Stimulated activated CD8-positive, alpha-beta memory T cell treated with anti-CD3 and anti-CD28 coated beads, Interleukin-7, amount 100 ng/mL, for 4 hours (primary cell): ENCODE results near the gene CEMIP2.

ENCODE experiments used
- DNase-seq, 2 donors: peaks; one replicate each; pipeline ENCODE4 v3.0.0-alpha.2; 2020; ENCODE audit warnings: low read depth in 2 of 2

The CEMIP2 gene

GRCh38 chr9:71748280-71748743 lies 20.0 kb downstream of the CEMIP2 start:
- no peak for DNase-seq

DNA sequence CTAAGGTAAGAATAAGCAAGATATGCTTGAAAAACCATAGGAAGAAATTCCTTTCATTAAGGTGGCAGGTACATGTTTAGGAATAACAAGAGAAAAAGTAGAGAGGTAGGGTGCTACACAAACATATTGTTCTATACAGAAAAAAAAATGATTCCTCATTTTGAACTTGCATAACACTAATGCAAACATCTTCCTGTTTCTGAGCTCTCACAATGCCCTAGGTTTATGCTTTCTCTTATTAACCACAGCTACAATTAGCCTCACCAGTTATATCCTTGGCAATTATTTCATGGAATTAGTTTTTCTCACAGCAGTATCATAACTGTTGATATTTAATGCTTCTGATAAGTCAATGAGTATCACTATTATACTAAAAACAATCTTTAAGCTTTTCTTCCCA lies 20.7 kb downstream of the CEMIP2 start:
- no peak for DNase-seq

DNA sequence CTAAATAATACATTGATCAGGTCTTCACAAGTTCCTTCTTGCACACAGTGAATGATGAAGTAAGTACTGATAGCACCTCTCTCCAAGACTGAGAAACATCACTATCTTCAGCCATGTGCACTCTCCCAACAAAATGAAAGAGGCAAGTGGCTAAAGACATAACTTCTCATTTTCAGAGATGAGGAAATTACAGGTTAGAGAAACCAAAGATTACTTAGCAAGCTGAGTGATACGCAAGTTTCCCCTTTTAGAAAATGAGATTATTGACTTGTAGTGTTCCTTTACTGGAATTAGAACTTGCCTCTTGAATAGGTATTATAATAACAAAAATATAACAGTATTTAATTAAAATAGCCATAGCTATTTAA lies 21.6 kb downstream of the CEMIP2 start:
- no peak for DNase-seq

GRCh38 chr9:71746023-71746757 lies 22.1 kb downstream of the CEMIP2 start:
- DNase-seq = no peak

DNA sequence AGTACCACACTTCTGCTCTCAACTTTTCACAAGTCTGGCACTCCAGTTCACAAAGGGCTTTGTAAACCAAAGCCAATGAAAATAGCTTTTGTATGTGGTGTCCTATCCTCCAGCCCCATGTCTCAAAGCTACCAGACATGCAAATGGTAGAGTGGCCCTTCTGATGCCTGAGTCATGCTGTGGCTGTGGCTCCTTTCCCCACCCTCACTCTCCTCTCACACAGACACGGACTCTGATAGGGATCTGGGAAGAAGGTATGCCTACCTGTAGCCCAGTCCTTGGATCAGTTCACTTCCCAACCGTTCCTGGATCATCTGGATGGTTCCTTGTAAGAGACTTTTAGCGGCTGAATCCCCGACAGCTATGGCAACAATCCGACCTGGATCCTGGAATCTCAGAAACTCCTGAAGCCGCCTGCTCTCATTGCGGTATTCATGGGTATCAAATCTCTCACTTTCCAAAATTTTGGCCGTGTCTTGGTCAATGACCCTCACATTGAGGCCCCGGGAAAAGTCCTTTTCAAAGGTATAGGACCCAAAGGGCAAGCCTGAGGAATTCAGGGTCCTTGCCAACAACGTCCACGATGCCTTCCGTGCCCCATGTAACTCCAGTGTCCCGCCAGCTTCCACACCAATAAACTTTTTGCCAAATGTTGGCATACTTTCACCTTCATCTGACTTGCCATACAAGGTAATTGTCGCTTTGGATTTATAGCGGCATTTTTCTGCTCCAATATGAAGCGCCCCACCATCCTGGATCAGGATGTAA lies 23.4 kb downstream of the CEMIP2 start:
- DNase-seq = no peak

- no peak for DNase-seq
These were observed 24.4 kb downstream of the CEMIP2 start for GRCh38 chr9:71743882-71744281.

GRCh38 chr9:71743217-71743705 lies 25.1 kb downstream of the CEMIP2 start:
- no peak for DNase-seq

DNA sequence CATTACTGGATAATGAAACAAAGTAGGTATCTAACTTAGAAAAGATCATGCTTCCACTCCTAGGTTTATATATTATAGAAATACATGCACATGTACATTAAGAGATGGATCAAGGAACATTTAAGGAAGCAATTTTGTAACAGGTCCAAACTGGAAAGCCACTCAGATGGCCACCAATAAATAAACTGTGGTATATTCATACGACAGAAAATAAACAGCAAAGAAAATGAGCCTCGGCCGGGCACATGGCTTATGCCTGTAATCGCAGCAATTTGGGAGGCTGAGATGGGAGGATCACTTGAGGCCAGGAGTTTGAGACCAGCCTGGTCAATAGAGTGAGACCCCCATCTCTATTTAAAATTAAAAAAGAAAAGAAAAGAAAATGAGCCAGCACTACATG lies 25.6 kb downstream of the CEMIP2 start:
- DNase-seq = no peak

GRCh38 chr9:71741926-71742648 lies 26.2 kb downstream of the CEMIP2 start:
- no peak for DNase-seq

GRCh38 chr9:71740199-71740598 lies 28.1 kb downstream of the CEMIP2 start:
- no peak for DNase-seq

DNA sequence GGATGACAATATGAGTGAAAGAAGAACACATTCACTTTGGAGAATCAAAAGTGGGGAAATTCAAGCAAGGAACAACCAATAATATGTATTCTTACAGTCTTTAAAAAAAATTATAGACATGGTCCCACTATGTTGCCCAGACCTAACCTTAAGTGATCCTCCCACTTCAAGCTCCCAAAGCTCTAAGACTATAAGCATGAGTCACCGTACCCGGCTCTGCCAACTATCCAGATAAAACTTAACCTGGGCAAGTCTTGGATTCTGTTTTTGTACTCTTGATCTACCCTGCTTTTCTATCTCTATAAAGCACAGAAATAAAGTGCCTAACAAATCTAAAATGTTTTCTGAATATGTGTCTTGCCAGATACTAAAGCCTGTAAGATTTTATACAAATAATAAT lies 30.9 kb downstream of the CEMIP2 start:
- DNase-seq = no peak

- DNase-seq = no peak
These were observed 32.1 kb downstream of the CEMIP2 start for GRCh38 chr9:71736236-71736635.

DNA sequence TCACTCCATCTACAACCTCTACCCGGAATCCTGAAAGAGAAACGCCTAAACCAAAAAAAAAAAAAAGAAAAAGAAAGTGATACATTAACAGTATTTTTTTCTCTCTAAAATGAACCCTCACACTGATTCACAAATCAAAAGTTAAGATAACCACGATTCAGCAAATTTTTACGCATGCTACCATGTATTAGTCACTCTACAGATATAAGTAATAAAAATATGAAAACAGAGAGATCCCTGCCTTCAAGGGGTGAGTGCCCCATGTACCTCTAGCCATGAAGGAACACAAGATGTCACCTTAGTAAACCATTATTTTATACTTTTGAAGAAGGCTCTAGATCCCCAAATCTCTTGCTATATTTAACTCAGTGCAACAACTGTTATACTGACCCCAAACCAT lies 33.4 kb downstream of the CEMIP2 start:
- no peak for DNase-seq

- DNase-seq = no peak
These were observed 35.1 kb downstream of the CEMIP2 start for GRCh38 chr9:71733176-71733575.

DNA sequence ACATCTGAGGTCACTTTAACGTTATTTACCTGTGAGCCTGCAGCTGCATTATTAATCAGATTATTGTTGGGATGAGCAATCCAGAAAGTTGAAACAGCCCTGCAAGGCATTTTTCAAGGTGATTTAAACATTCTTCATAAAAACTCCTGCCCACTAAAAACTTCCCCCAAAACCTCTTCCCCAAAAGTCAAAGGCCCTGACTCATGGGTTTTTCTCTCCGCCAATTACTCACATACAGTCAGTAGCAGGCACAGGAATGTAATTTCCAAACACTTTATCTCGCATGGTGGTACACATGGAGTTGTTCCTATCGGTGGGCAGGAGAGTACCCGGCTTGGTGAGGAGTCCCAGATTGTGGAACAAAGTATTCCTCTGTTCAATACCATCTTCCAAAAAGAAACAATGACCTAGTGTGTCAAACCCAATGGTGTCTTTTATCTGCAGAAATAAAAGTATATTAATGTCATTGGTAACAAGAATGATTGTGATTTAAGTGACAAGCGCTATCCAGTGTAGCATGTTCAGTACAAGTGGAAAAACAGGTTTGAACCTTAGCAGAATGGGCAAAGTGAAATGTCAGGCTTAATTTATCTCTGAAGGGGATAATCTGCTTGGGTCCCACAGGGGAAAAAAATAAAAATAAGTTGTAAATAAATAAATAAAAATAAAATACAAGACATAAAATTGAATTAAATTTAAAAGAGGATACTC lies 38.3 kb downstream of the CEMIP2 start:
- DNase-seq = no peak

DNA sequence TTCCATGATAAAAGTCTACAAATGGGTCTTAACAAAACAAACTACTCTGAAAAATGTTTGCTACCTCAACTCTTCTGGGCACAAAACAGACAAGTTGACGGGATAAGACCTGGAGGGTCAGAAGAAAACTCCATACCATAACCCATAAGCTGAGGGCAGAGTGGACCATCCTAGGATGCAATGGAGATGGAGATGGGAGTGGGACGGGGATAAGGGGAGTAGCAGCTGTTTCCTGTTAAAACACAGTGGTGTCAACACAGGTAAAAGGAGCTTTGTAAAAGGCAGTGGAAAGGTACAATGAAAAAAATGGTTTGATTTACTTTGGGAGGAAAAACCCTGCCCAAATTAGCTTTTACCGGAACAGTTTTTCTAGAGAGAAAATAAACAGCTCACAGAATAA lies 41.6 kb downstream of the CEMIP2 start:
- no peak for DNase-seq

DNA sequence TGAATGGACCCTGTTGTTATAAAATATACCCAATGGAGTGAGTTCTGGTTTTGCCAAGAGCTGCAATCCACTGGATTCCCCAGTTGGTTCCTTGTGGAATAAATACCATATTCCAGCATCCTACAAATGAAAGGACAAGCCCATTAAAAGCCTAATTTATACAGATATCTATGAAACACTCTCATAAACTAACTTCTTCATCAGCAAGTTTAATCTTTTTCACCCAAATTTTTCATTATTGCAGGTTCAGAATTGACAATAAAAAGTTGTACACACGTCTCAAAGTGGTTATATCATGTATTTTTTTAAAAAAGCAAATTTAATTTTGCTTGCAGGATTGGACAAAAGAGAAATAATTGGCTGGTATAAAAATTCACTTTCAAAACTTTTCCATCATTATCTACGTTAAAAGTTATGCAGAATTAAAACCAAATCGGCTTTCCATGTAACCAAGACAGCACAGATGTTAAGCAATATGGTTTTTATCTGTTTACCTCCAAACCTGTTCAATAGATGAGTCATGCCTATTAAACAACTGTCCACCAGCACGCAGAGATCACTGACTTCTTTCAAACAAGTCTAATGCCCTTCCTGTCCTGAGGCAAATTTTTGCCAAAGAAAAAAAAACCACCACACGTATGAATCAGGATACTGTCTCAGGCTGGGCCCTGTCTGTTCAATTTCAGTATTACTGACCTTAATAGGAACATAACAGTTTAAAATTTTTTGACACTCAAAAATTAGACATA lies 42.5 kb downstream of the CEMIP2 start:
- DNase-seq = no peak

DNA sequence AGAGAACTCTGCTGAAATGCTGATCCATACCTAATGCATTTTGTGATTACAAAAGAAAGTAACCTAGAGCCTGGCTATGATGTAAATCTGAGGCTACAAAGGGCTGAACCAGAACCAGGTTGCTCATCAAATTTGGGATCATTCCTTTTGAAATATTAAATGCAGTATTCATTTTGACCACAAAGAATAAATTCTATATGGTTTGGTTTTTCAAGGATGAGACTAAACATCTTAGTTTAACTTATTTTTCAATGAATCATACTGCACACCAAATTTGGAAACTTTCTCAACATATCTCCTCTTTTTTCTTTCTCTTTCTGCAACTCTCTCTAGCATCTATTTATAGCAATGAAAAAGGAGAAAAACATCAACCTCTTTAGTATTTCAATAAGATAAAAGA lies 46.5 kb downstream of the CEMIP2 start:
- no peak for DNase-seq

DNA sequence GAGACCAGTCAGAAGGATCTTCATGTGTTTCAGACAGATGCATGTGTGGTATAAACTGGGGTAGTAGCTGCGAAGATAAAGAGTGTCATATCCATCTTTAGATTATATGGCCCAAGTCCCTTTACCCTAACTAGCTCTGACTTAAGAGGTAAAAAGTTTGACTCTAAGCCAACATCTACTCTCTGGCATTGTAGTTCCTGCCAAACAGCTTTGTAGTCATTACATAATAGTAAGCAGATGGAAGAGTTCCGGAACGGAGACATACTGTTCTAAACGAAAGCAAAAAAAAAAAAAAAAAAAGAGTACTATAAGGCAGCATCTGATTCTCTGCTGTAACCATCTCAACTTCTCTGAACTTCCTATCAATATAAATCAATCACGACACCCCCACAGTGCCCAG lies 48.8 kb downstream of the CEMIP2 start:
- no peak for DNase-seq

DNA sequence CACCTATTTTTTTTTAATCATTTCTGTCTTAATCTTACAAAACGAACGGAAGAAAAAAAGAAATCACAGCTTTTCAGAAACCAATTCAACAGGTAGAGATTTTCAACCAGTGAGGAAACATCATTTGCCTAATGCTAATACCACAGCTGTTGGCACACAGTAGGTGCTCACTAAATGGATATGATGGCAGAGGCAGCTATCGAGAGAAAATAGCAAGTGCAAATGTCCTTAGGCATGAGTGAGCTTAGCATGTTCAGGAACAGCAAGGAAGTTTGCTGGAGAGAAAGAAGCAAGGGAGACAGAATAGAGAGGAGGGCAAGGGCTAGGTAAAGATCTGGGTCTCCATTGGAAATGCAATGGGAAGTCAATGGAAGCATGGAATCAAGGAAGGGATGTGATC lies 49.2 kb downstream of the CEMIP2 start:
- no peak for DNase-seq
